Right hindlimb (tissue), 1 donor: ENCODE results near the gene AIG1.

Source experiments
- DNase-seq: peaks from one replicate; pipeline ENCODE4 v3.0.0-alpha.2; 2018

The AIG1 gene

GRCh38 chr6:143098054-143098671, 37.5 kb downstream of the AIG1 start:
- DNase-seq, result no peak

GRCh38 chr6:143099647-143100046, 39.0 kb downstream of the AIG1 start:
- DNase-seq, result no peak

GRCh38 chr6:143100429-143100828, 39.7 kb downstream of the AIG1 start:
- DNase-seq, result no peak

GRCh38 chr6:143103916-143104315, 43.2 kb downstream of the AIG1 start:
- no peak for DNase-seq

- no peak for DNase-seq
Measured at GRCh38 chr6:143107440-143107839, 46.8 kb downstream of the AIG1 start.

GRCh38 chr6:143107911-143108761, 47.4 kb downstream of the AIG1 start:
- DNase-seq, result no peak

- DNase-seq, result no peak
Measured at GRCh38 chr6:143109196-143109595, 48.5 kb downstream of the AIG1 start.

GRCh38 chr6:143110572-143110971, 49.9 kb downstream of the AIG1 start:
- no peak for DNase-seq

- no peak for DNase-seq
Measured at GRCh38 chr6:143110996-143111395, 50.3 kb downstream of the AIG1 start.

- no peak for DNase-seq
Measured at GRCh38 chr6:143111443-143111842, 50.8 kb downstream of the AIG1 start.

GRCh38 chr6:143112084-143112768, 51.5 kb downstream of the AIG1 start:
- DNase-seq, result no peak

- DNase-seq, result no peak
Measured at GRCh38 chr6:143112837-143113236, 52.1 kb downstream of the AIG1 start.

GRCh38 chr6:143115728-143116127, 55.0 kb downstream of the AIG1 start:
- no peak for DNase-seq

GRCh38 chr6:143117108-143117507, 56.4 kb downstream of the AIG1 start:
- DNase-seq, result no peak

- DNase-seq, result no peak
Measured at GRCh38 chr6:143119260-143119659, 58.6 kb downstream of the AIG1 start.

- no peak for DNase-seq
Measured at GRCh38 chr6:143123081-143123480, 62.4 kb downstream of the AIG1 start.

- no peak for DNase-seq
Measured at GRCh38 chr6:143123941-143124340, 63.3 kb downstream of the AIG1 start.

- DNase-seq, result no peak
Measured at GRCh38 chr6:143125455-143125854, 64.8 kb downstream of the AIG1 start.

GRCh38 chr6:143125864-143126573, 65.3 kb downstream of the AIG1 start:
- DNase-seq, result no peak

- DNase-seq, result no peak
Measured at GRCh38 chr6:143126574-143126941, 65.9 kb downstream of the AIG1 start.

GRCh38 chr6:143127941-143128680, 67.4 kb downstream of the AIG1 start:
- DNase-seq, result no peak

GRCh38 chr6:143128681-143129015, 68.0 kb downstream of the AIG1 start:
- no peak for DNase-seq

GRCh38 chr6:143130928-143131327, 70.2 kb downstream of the AIG1 start:
- no peak for DNase-seq
